Activated CD4-positive, alpha-beta T cell treated with anti-CD3 and anti-CD28 coated beads, Interleukin-2, amount 50 U/mL, for 48 hours (primary cell): ENCODE measurements around the gene PHRF1.

Source experiments
- DNase-seq, 2 experiments: peaks; one replicate each; pipeline ENCODE4 v3.0.0-alpha.2; 2020

The PHRF1 gene

GRCh38 chr11:601573-602245 is 25.4 kb downstream of the PHRF1 start:
- no peak for DNase-seq

- DNase-seq, result no peak
Measured at GRCh38 chr11:603154-603553, 26.9 kb downstream of the PHRF1 start.

GRCh38 chr11:605286-606129 is 29.2 kb downstream of the PHRF1 start:
- no peak for DNase-seq

- no peak for DNase-seq
Measured at GRCh38 chr11:606245-606644, 30.0 kb downstream of the PHRF1 start.

GRCh38 chr11:607020-607780 is 30.9 kb downstream of the PHRF1 start:
- DNase-seq, result no peak

- no peak for DNase-seq
Measured at GRCh38 chr11:607971-608659, 31.8 kb downstream of the PHRF1 start.

- no peak for DNase-seq
Measured at GRCh38 chr11:608791-609251, 32.6 kb downstream of the PHRF1 start.

GRCh38 chr11:609341-609811 is 33.1 kb downstream of the PHRF1 start:
- no peak for DNase-seq

- DNase-seq, result no peak
Measured at GRCh38 chr11:610146-610801, 34.0 kb downstream of the PHRF1 start.

- no peak for DNase-seq
Measured at GRCh38 chr11:611001-611996, 35.0 kb downstream of the PHRF1 start.

- DNase-seq, result no peak
Measured at GRCh38 chr11:612201-612960, 36.1 kb downstream of the PHRF1 start.

GRCh38 chr11:612961-613300 is 36.7 kb downstream of the PHRF1 start:
- no peak for DNase-seq

- peak; percentile 83 for DNase-seq
Measured at GRCh38 chr11:613369-613968, 37.2 kb downstream of the PHRF1 start.

GRCh38 chr11:614021-614622 is 37.9 kb downstream of the PHRF1 start:
- no peak for DNase-seq

GRCh38 chr11:614623-615503 is 38.6 kb downstream of the PHRF1 start:
- DNase-seq, result no peak

- peak; percentile 90 to 94 for DNase-seq
Measured at GRCh38 chr11:615504-616319, 39.4 kb downstream of the PHRF1 start, which contains the start of gene IRF7. Gene IRF7 (minus strand): TSS chr11:615950. CDS start chr11:615364, 586 bp downstream.
